GM18858 (cell line): ENCODE results near the gene PPP1R12B.
A peak's percentile ranks its signal among the peaks of the same experiment; 100 is the strongest.
"Not testable (repeated sequence)": the region's sequence is repeated elsewhere in the genome, so short reads cannot be mapped to it uniquely, and the experiment has no call there.

Source experiments
- ATAC-seq: cut with Tn5 transposase; IDR thresholded peaks from one replicate; pipeline ENCODE4 v1.9.1; 2021; ENCODE audit not compliant: unreplicated experiment

The PPP1R12B gene

GRCh38 chr1:202521886-202522285 lies 173.4 kb downstream of the PPP1R12B start:
- no peak for ATAC-seq

- not testable (repeated sequence) for ATAC-seq
Measured at GRCh38 chr1:202526056-202526455, 177.6 kb downstream of the PPP1R12B start.

- ATAC-seq: not testable (repeated sequence)
Measured at GRCh38 chr1:202528096-202528722, 179.7 kb downstream of the PPP1R12B start.

- not testable (repeated sequence) for ATAC-seq
Measured at GRCh38 chr1:202530686-202531085, 182.2 kb downstream of the PPP1R12B start.

GRCh38 chr1:202531472-202531811 lies 182.9 kb downstream of the PPP1R12B start:
- no peak for ATAC-seq

GRCh38 chr1:202531812-202532616 lies 183.5 kb downstream of the PPP1R12B start:
- not testable (repeated sequence) for ATAC-seq

GRCh38 chr1:202539166-202539574 lies 190.7 kb downstream of the PPP1R12B start:
- not testable (repeated sequence) for ATAC-seq

- ATAC-seq: not testable (repeated sequence)
Measured at GRCh38 chr1:202539583-202539982, 191.1 kb downstream of the PPP1R12B start.

GRCh38 chr1:202540014-202540413 lies 191.5 kb downstream of the PPP1R12B start:
- no peak for ATAC-seq

GRCh38 chr1:202540448-202540847 lies 191.9 kb downstream of the PPP1R12B start:
- no peak for ATAC-seq

- ATAC-seq: not testable (repeated sequence)
Measured at GRCh38 chr1:202540858-202541257, 192.4 kb downstream of the PPP1R12B start.

GRCh38 chr1:202542415-202542814 lies 193.9 kb downstream of the PPP1R12B start:
- ATAC-seq: not testable (repeated sequence)

GRCh38 chr1:202543537-202543936 lies 195.0 kb downstream of the PPP1R12B start:
- ATAC-seq: not testable (repeated sequence)

- ATAC-seq: not testable (repeated sequence)
Measured at GRCh38 chr1:202544766-202545449, 196.4 kb downstream of the PPP1R12B start.

- not testable (repeated sequence) for ATAC-seq
Measured at GRCh38 chr1:202545647-202546303, 197.3 kb downstream of the PPP1R12B start.

- ATAC-seq: peak; percentile 9
Measured at GRCh38 chr1:202546377-202546776, 197.9 kb downstream of the PPP1R12B start.

GRCh38 chr1:202546796-202547195 lies 198.3 kb downstream of the PPP1R12B start:
- peak; percentile 78 for ATAC-seq

GRCh38 chr1:202547215-202547614 lies 198.7 kb downstream of the PPP1R12B start:
- no peak for ATAC-seq

- ATAC-seq: not testable (repeated sequence)
Measured at GRCh38 chr1:202550088-202550487, 201.6 kb downstream of the PPP1R12B start.

- ATAC-seq: no peak
Measured at GRCh38 chr1:202551683-202552082, 203.2 kb downstream of the PPP1R12B start.

GRCh38 chr1:202552615-202553014 lies 204.1 kb downstream of the PPP1R12B start:
- not testable (repeated sequence) for ATAC-seq
